Measurements from ENCODE around the gene TRAPPC4. TPM values are rescaled to one million over a fixed set of nuclear protein-coding genes. Genes with fewer than 3 reads are reported as not detected.
"Not testable (repeated sequence)": the region's sequence is repeated elsewhere in the genome, so short reads cannot be mapped to it uniquely, and the experiment has no call there.

Gene TRAPPC4
- total RNA-seq, 3 donors from 2014 or later, result 115 to 146 (median 131) TPM

DNA sequence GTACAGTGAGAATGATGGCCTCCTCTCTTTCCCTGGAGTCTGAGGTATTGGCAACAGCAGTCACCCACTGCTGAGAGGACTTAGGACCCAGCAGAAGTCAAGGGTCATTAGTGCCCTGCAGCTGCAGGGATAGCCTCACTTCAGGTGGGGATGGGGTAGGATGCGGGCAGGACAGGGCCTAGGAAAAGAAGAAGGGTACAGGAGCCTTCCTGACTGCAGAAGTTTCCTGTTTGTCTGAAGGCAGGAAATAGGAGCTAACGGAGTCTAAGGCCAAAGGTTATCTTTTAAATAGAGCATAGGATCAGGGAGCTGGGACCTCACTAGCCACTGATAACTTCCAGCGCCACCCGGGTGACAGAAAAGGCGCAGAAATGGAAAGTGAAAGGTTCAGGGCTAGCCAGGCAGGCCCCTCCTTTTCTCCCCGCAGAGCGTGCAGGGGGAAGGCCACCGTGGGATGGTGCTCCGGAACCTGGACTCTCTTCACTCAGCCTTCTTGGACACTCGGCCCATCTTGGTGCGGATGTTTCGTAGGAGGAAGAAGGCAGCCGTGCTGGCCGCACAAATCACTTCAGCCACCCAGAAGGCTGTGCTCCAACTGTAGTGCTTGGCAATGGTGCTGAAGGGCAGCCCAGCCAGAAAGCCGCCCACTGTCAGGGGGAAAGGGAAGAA lies 6.0 kb downstream of the TRAPPC4 start:
- Mint-ChIP-seq H3K27me3 (ENCODE audit: low read depth) (no peaks in the 10 kb centered on the region), H3K9me3 (no peaks in the 10 kb centered on the region), H3K4me3 (no peak overlapping the region), H3K36me3 (ENCODE audit: insufficient read depth) (peaks cover 22% of the 10 kb centered on the region), H3K4me1 (ENCODE audit: low read depth) (peaks cover 47% of the 10 kb centered on the region)
- ATAC-seq (no peak), DNase-seq (no peak)

- Mint-ChIP-seq H3K36me3 (ENCODE audit: insufficient read depth) (peaks cover 20% of the 10 kb centered on the region), H3K4me1 (ENCODE audit: low read depth) (peaks cover 47% of the 10 kb centered on the region), H3K4me3 (no peak overlapping the region), H3K27me3 (ENCODE audit: low read depth) (no peaks in the 10 kb centered on the region), H3K9me3 (no peaks in the 10 kb centered on the region)
- no peak for DNase-seq
- no peak for ATAC-seq
Observed at GRCh38 chr11:119025099-119025473, 6.5 kb downstream of the TRAPPC4 start.

- no peaks in the 10 kb centered on the region for H3K27me3 Mint-ChIP-seq (ENCODE audit: low read depth)
- H3K4me3 Mint-ChIP-seq, result no peak overlapping the region
- peaks cover 19% of the 10 kb centered on the region for H3K36me3 Mint-ChIP-seq (ENCODE audit: insufficient read depth)
- no peaks in the 10 kb centered on the region for H3K9me3 Mint-ChIP-seq
- DNase-seq (no peak), ATAC-seq (no peak)
- peaks cover 42% of the 10 kb centered on the region for H3K4me1 Mint-ChIP-seq (ENCODE audit: low read depth)
Observed at GRCh38 chr11:119025541-119025940, 7.0 kb downstream of the TRAPPC4 start.

- H3K4me3 Mint-ChIP-seq, result no peak overlapping the region
- no peaks in the 10 kb centered on the region for H3K27me3 Mint-ChIP-seq (ENCODE audit: low read depth)
- peaks cover 41% of the 10 kb centered on the region for H3K4me1 Mint-ChIP-seq (ENCODE audit: low read depth)
- ATAC-seq (no peak), DNase-seq (no peak)
- H3K36me3 Mint-ChIP-seq (ENCODE audit: insufficient read depth), result peaks cover 19% of the 10 kb centered on the region
- no peaks in the 10 kb centered on the region for H3K9me3 Mint-ChIP-seq
Observed at GRCh38 chr11:119025978-119026766, 7.6 kb downstream of the TRAPPC4 start.

- no peaks in the 10 kb centered on the region for H3K27me3 Mint-ChIP-seq (ENCODE audit: low read depth)
- peaks cover 19% of the 10 kb centered on the region for H3K36me3 Mint-ChIP-seq (ENCODE audit: insufficient read depth)
- DNase-seq (no peak), ATAC-seq (no peak)
- H3K4me1 Mint-ChIP-seq (ENCODE audit: low read depth), result peaks cover 37% of the 10 kb centered on the region
- no peak overlapping the region for H3K4me3 Mint-ChIP-seq
- no peaks in the 10 kb centered on the region for H3K9me3 Mint-ChIP-seq
Observed at GRCh38 chr11:119026970-119027369, 8.4 kb downstream of the TRAPPC4 start.

DNA sequence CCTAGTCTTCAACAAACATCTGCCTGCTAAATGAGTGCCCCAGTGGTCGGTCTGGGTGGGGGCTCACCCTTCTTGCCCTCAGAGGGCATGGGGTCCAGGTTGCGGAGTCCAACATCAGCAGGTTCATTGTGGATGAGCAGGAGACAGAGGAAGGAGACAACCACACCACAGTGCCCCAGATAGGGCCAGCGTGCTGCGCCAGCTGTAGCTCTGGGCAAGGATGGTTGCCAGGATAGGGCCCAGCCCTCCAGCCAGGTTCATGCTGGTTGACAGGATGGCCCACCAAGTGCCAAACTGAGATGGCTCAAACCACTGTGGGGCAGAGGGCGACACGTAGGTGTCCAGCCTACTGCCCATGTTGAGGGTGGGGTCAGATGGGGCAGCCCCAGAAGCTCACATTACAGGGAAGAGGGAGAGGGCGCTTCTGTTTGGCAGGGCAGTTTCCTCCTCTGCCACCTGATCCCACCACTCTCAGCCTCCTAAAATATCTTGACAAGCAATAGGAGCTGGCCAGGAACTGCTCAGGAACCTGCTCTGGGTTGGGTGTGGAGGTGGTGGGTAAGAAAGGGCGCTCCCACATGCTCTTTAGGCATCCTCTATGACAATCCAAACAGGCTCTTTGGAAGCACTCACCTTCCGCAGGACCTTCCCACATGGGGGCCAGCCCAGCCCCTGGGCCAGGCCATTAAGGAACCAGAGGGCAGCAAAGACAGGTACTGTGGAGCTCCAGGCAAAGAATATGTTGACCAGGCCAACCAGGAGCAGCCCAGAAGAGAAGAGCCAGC lies 9.2 kb downstream of the TRAPPC4 start:
- no peak for ATAC-seq
- Mint-ChIP-seq H3K9me3 (no peaks in the 10 kb centered on the region), H3K4me1 (ENCODE audit: low read depth) (peaks cover 34% of the 10 kb centered on the region), H3K4me3 (no peak overlapping the region), H3K36me3 (ENCODE audit: insufficient read depth) (peaks cover 19% of the 10 kb centered on the region), H3K27me3 (ENCODE audit: low read depth) (no peaks in the 10 kb centered on the region)
- no peak for DNase-seq

DNA sequence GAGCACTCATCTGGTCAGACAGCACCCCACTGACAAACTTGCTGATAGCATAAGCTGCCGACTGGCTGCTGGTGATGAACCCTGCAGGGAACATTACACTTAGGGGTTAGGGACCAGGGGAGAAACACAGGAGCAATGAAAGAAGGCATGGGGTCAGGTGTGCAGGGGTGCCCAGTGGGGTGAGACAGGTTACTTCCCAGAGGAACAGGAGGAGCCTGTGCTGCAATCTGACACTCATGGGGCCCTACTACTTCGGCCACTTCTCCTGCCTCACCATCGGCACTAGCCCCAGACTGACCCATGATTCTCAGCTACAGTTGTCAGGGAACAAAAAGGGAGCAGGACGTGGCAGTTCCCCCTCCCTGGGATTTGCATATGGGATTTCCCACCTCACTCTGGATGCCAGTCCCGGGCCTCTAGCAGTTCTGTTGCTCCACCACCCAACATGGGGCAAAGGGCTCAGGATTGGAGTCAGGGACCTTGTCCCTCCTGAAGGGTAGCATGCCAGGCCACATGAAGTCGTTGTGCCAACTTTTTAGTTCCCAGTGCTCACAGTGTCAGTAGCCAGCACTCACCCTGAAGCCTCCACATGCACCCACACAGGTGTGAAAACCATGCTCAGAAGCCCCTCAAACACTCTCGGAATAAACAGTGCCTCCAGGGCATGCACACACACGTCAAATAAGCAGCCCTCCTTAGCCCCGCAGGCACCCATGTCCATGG lies 9.9 kb downstream of the TRAPPC4 start:
- peaks cover 30% of the 10 kb centered on the region for H3K4me1 Mint-ChIP-seq (ENCODE audit: low read depth)
- DNase-seq (no peak), ATAC-seq (no peak)
- H3K4me3 Mint-ChIP-seq, result no peak overlapping the region
- no peaks in the 10 kb centered on the region for H3K27me3 Mint-ChIP-seq (ENCODE audit: low read depth)
- H3K36me3 Mint-ChIP-seq (ENCODE audit: insufficient read depth), result peaks cover 15% of the 10 kb centered on the region
- no peaks in the 10 kb centered on the region for H3K9me3 Mint-ChIP-seq

GRCh38 chr11:119029069-119029339 lies 10.4 kb downstream of the TRAPPC4 start:
- H3K4me3 Mint-ChIP-seq, result no peak overlapping the region
- H3K4me1 Mint-ChIP-seq (ENCODE audit: low read depth), result peaks cover 26% of the 10 kb centered on the region
- no peaks in the 10 kb centered on the region for H3K9me3 Mint-ChIP-seq
- DNase-seq, result no peak
- no peaks in the 10 kb centered on the region for H3K27me3 Mint-ChIP-seq (ENCODE audit: low read depth)
- no peak for ATAC-seq
- peaks cover 12% of the 10 kb centered on the region for H3K36me3 Mint-ChIP-seq (ENCODE audit: insufficient read depth)

DNA sequence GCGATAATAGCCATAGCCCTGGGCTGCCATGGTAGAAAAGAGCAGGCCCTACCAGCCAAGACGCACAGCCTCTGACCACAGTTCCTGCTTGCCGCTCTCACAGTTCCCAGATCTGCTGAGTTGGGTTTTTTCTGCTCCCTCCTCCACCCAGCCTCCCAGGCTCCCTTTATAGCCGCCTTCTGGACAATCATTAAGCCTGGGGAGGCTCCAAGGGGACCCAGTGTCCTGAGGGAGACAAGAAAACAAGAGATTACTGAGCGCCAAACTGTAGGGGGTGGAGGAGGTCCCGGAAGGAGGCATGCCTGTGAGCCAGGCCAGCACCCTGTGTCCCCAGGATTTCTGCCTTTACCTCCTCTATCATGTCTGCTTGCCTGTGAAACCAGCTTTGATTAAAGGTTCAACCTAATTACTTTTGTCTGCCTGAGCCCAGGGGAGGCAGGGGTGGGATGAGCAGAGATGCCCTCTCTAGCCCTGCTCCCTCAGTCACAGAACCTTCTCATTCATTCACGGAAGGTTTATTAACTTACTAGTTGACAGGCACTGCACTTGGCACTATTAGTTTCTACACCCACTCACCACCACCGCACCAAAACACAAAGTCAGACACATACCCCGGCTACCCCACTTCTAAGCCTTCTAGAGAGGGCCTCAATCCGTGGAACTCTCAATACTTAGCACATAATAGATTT lies 10.9 kb downstream of the TRAPPC4 start:
- peak overlapping the region; percentile 69 for H3K4me3 Mint-ChIP-seq
- no peak for DNase-seq
- ATAC-seq, result peak; percentile 60 to 66
- H3K36me3 Mint-ChIP-seq (ENCODE audit: insufficient read depth), result peaks cover 10% of the 10 kb centered on the region
- no peaks in the 10 kb centered on the region for H3K9me3 Mint-ChIP-seq
- peaks cover 23% of the 10 kb centered on the region for H3K4me1 Mint-ChIP-seq (ENCODE audit: low read depth)
- no peaks in the 10 kb centered on the region for H3K27me3 Mint-ChIP-seq (ENCODE audit: low read depth)

GRCh38 chr11:119030029-119030328 lies 11.4 kb downstream of the TRAPPC4 start:
- Mint-ChIP-seq H3K36me3 (ENCODE audit: insufficient read depth) (peaks cover 6% of the 10 kb centered on the region), H3K9me3 (no peaks in the 10 kb centered on the region), H3K4me3 (peak overlapping the region; percentile 69), H3K27me3 (ENCODE audit: low read depth) (no peaks in the 10 kb centered on the region), H3K4me1 (ENCODE audit: low read depth) (peaks cover 20% of the 10 kb centered on the region)
- DNase-seq, result no peak
- no peak for ATAC-seq

DNA sequence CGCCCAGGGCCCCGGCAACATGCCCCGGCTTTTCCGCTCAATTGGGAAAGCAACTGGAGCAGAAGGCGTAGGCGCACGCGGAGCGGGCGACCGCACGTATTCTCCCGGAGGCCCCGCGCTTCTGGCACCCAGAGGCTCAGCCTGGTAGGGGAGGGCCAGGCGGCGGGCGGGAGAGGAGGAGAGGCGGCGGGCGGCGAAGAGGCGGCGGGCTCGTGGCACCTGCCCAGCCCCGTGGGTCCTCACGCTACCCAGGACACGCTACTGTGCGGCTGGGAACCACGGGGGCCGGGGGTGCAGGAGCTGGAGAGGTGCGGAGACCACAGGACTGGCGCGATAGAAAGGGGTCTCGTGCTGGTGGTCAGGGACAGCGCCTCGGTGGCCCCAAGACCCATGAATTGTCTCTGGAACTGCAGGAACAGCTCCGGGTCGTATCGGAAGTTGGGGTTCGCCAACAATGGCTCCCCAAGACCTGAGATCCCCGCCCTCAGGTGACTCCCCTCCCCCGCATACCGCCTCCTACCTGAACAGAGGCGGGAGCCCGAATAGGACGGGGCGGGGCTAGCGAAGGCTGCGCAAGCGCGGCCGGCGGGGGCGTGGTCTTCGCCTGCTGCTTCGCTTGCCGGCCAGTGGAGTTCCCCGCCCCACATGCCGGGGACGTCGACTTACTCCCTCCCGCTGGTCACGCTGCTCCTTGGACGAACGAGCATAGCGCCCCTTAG lies 11.9 kb downstream of the TRAPPC4 start, which contains the start of gene SLC37A4:
Gene SLC37A4 (minus strand): TSS at position 549 of the 719 bp plus-strand sequence.
- Mint-ChIP-seq H3K27me3 (ENCODE audit: low read depth) (no peaks in the 10 kb centered on the region), H3K9me3 (no peaks in the 10 kb centered on the region), H3K4me1 (ENCODE audit: low read depth) (peaks cover 20% of the 10 kb centered on the region), H3K4me3 (peak within 1 kb of the TSS; percentile 69), H3K36me3 (ENCODE audit: insufficient read depth) (peaks cover under 1% of the 10 kb centered on the region)
- peak; percentile 100 for DNase-seq
- peak; percentile 82 to 83 for ATAC-seq

DNA sequence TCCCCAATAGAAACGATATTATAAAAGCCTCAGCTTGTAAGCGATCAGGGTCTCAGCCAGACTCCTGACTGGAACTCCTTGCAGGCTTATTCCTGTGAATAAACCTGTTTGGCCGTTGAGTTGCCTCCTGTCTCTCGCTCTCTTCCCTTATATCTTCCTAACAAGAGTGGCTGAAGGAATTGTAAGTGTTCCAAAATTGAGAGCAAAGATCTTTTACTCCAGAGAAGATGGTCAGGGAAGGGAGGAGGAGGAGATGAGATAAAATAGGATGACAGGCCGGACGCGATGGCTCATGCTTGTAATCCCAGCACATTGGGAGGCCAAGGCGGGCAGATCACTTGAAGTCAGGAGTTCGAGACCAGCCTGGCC lies 13.3 kb downstream of the TRAPPC4 start:
- no peaks in the 10 kb centered on the region for H3K36me3 Mint-ChIP-seq (ENCODE audit: insufficient read depth)
- H3K9me3 Mint-ChIP-seq, result no peaks in the 10 kb centered on the region
- H3K4me3 Mint-ChIP-seq, result no peak overlapping the region
- peaks cover 20% of the 10 kb centered on the region for H3K4me1 Mint-ChIP-seq (ENCODE audit: low read depth)
- no peak for DNase-seq
- no peak for ATAC-seq
- no peaks in the 10 kb centered on the region for H3K27me3 Mint-ChIP-seq (ENCODE audit: low read depth)

DNA sequence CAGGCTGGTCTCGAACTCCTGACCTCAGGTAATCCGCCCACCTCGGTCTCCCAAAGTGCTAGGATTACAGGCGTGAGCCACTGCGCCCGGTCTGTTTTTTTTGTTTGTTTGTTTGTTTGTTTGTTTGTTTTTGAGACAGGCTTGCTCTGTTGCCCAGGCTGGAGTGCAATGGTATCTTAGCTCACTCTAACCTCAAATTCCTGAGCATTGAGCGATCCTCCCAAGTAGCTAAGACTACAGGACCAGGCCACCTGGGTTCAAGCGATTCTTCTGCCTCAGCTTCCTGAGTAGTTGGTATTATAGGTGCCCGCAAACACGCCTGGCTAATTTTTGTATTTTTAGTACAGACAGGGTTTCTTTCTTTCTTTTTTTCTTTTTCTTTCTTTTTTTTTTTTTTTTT lies 14.9 kb downstream of the TRAPPC4 start:
- not testable (repeated sequence) for H3K36me3 Mint-ChIP-seq (ENCODE audit: insufficient read depth); DNase-seq; H3K4me3 Mint-ChIP-seq; H3K27me3 Mint-ChIP-seq (ENCODE audit: low read depth); H3K9me3 Mint-ChIP-seq; ATAC-seq
- peaks cover 19% of the 10 kb centered on the region for H3K4me1 Mint-ChIP-seq (ENCODE audit: low read depth)

All from activated T-cell treated with anti-CD3 and anti-CD28 coated beads, Interleukin-2, amount 50 U/mL, for 4 hours (primary cell).